ENCODE measurements around the gene CHSY1. TPM values are rescaled to one million over a fixed set of nuclear protein-coding genes. Genes with fewer than 3 reads are reported as not detected.

The CHSY1 gene
- total and polyA plus RNA-seq, 7 donors, result 1.8 to 13.6 (median 11.2) TPM

- Histone ChIP-seq H3K36me3 (no peaks in the 10 kb centered on the region), H3K4me1 (peaks cover 0 to 18% (median 9%) of the 10 kb centered on the region in 4 donors), H3K27ac (no peak overlapping the region), H3K4me3 (no peak overlapping the region), H3K27me3 (no peaks in the 10 kb centered on the region), H3K9me3 (no peaks in the 10 kb centered on the region)
- DNase-seq, result no peak
- WGBS, 2 donors, result 12 to 43% methylated on average over 4 of the region's 4 CpGs
- no peak for TF ChIP-seq POLR2A (IDR thresholded peaks at IDR 0.05)
- no peak for TF ChIP-seq POLR2AphosphoS5 (IDR thresholded peaks at IDR 0.05)
- TF ChIP-seq CTCF (IDR thresholded peaks at IDR 0.05), result no peak
- no peak for TF ChIP-seq EP300 (IDR thresholded peaks at IDR 0.05)
- intact Hi-C loops (cut with DNase I), result no loop called here
Observed at GRCh38 chr15:101221902-101222301, 29.9 kb downstream of the CHSY1 start.

GRCh38 chr15:101220060-101220459, 31.8 kb downstream of the CHSY1 start:
- no peaks in the 10 kb centered on the region for H3K9me3 ChIP-seq
- WGBS, 2 donors, result 83 to 84% methylated on average over 2 of the region's 2 CpGs
- intact Hi-C loops (cut with DNase I), result no loop called here
- H3K27ac ChIP-seq, result no peak overlapping the region
- H3K27me3 ChIP-seq, result no peaks in the 10 kb centered on the region
- H3K36me3 ChIP-seq, result no peaks in the 10 kb centered on the region
- H3K4me1 ChIP-seq, result peaks cover 0 to 32% (median 14%) of the 10 kb centered on the region in 4 donors
- no peak for DNase-seq
- TF ChIP-seq EP300 (IDR thresholded peaks at IDR 0.05) (no peak), CTCF (IDR thresholded peaks at IDR 0.05) (no peak), POLR2AphosphoS5 (IDR thresholded peaks at IDR 0.05) (no peak)
- H3K4me3 ChIP-seq, result no peak overlapping the region

DNA sequence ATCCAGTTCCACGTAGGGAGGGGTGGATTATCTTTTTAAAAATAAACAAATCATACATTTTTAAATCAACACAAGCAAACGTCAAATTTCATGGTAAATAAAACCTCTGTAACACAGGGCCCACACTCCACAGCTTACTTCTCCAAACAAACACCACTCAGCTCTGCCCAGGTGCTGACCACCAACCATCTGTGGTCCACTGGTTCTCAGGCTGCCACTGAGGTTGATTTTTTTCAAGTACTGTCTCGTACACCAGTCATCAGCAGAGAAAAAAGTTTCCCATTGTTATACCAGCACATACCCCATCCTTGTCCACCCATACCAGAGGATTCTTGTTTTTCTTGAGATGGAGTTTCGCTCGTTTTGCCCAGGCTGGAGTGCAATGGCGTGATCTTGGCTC, 32.4 kb downstream of the CHSY1 start:
- 68 to 80% methylated on average over 6 of the region's 6 CpGs for WGBS, 2 donors
- H3K4me1 ChIP-seq, result peaks cover 0 to 32% (median 14%) of the 10 kb centered on the region in 4 donors
- no peaks in the 10 kb centered on the region for H3K9me3 ChIP-seq
- no peak overlapping the region for H3K4me3 ChIP-seq
- H3K27me3 ChIP-seq, result no peaks in the 10 kb centered on the region
- no peaks in the 10 kb centered on the region for H3K36me3 ChIP-seq
- no peak overlapping the region for H3K27ac ChIP-seq
- DNase-seq, result no peak
- TF ChIP-seq POLR2A (IDR thresholded peaks at IDR 0.05) (no peak), EP300 (IDR thresholded peaks at IDR 0.05) (no peak), CTCF (IDR thresholded peaks at IDR 0.05) (no peak), POLR2AphosphoS5 (IDR thresholded peaks at IDR 0.05) (no peak)
- intact Hi-C loops (cut with DNase I), result no loop called here

- H3K4me1 ChIP-seq, result peaks cover 0 to 32% (median 17%) of the 10 kb centered on the region in 4 donors
- no peaks in the 10 kb centered on the region for H3K36me3 ChIP-seq
- H3K9me3 ChIP-seq, result no peaks in the 10 kb centered on the region
- DNase-seq, result no peak
- H3K4me3 ChIP-seq, result no peak overlapping the region
- TF ChIP-seq POLR2AphosphoS5 (IDR thresholded peaks at IDR 0.05), result no peak
- TF ChIP-seq EP300 (IDR thresholded peaks at IDR 0.05), result no peak
- no peak for TF ChIP-seq POLR2A (IDR thresholded peaks at IDR 0.05)
- TF ChIP-seq CTCF (IDR thresholded peaks at IDR 0.05), result no peak
- no peaks in the 10 kb centered on the region for H3K27me3 ChIP-seq
- intact Hi-C loops (cut with DNase I), result no loop called here
- no peak overlapping the region for H3K27ac ChIP-seq
- 71 to 88% methylated on average over 6 of the region's 6 CpGs for WGBS, 2 donors
Observed at GRCh38 chr15:101217446-101217845, 34.4 kb downstream of the CHSY1 start.

DNA sequence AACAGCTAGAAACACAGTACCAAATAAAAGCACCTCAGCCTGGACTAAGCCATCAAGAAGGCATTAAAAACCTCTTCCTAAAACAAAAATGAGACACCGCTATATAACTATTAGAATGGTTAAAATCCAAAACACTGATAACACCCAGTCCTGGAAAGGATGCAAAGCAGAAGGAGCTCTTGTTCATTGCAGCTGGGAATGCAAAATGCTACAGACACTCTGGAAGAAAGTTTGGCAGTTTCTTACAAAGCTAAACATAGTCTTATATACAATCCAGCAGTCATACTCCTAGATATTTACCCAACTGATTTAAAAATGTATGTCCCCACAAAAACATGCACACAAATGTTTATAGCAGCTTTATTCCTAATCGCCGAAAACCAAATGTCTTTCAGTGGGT, 35.7 kb downstream of the CHSY1 start:
- Histone ChIP-seq H3K4me1 (peaks cover 0 to 23% (median 12%) of the 10 kb centered on the region in 4 donors), H3K27ac (no peak overlapping the region), H3K9me3 (no peaks in the 10 kb centered on the region), H3K27me3 (no peaks in the 10 kb centered on the region), H3K4me3 (no peak overlapping the region), H3K36me3 (no peaks in the 10 kb centered on the region)
- intact Hi-C loops (cut with DNase I), result no loop called here
- no peak for DNase-seq
- no peak for TF ChIP-seq CTCF (IDR thresholded peaks at IDR 0.05)
- 87 to 88% methylated on average over 3 of the region's 3 CpGs for WGBS, 2 donors
